Superior temporal gyrus (tissue), 1 donor: Measurements from ENCODE around the gene IL31.
"Not testable (repeated sequence)": the region's sequence is repeated elsewhere in the genome, so short reads cannot be mapped to it uniquely, and the experiment has no call there.

Source experiments
- DNase-seq: peaks from one replicate; pipeline ENCODE4 v3.0.0-alpha.2; 2016; ENCODE audit errors: extremely low spot score

The IL31 gene

GRCh38 chr12:122174155-122174845, at the start of gene IL31:
IL31 (minus strand) TSS chr12:122174221; CDS start chr12:122174172, 49 bp downstream.
- DNase-seq, result no peak

DNA sequence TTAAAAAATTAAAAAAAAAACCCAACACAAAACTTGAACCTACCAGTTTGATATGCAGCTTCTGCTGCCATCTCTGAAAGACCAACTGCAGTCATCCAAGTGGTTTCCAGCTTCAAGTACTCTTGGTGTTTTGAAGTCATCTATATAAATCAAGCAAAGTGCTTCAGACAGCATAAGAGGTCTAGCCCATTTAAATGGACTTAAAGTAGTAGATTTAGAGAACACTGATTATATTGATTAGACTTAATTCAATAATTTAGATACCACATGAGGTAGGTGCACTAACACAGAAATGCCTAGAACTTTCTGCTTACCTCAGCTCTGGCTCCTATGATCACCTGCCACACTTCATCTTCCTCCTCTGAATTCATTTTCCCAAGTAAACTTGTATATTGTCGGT, 42.4 kb upstream of the IL31 start:
- DNase-seq, result no peak

DNA sequence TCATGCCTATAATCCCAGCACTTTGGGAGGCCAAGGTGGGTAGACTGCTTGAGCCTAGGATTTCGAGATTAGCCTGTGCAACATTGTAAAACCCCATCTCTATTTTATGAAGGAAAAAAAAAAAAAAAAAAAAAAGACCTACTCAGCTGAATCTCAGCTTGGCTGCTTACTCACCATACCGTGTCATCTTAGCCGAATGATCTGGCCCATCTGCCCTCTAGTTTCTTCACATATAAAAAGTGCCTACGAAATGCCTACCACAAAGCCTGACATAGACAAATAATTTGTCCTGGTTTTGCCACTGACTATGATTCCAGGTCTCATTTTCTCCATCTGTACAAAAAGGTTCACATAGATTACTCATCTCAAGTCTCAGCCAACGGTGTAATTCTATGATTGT, 41.8 kb upstream of the IL31 start:
- no peak for DNase-seq

GRCh38 chr12:122208073-122208820, 34.2 kb upstream of the IL31 start:
- no peak for DNase-seq

GRCh38 chr12:122207391-122207790, 33.4 kb upstream of the IL31 start:
- no peak for DNase-seq

GRCh38 chr12:122206976-122207375, 33.0 kb upstream of the IL31 start:
- no peak for DNase-seq

- DNase-seq, result no peak
Measured at GRCh38 chr12:122206111-122206881, 32.3 kb upstream of the IL31 start.

DNA sequence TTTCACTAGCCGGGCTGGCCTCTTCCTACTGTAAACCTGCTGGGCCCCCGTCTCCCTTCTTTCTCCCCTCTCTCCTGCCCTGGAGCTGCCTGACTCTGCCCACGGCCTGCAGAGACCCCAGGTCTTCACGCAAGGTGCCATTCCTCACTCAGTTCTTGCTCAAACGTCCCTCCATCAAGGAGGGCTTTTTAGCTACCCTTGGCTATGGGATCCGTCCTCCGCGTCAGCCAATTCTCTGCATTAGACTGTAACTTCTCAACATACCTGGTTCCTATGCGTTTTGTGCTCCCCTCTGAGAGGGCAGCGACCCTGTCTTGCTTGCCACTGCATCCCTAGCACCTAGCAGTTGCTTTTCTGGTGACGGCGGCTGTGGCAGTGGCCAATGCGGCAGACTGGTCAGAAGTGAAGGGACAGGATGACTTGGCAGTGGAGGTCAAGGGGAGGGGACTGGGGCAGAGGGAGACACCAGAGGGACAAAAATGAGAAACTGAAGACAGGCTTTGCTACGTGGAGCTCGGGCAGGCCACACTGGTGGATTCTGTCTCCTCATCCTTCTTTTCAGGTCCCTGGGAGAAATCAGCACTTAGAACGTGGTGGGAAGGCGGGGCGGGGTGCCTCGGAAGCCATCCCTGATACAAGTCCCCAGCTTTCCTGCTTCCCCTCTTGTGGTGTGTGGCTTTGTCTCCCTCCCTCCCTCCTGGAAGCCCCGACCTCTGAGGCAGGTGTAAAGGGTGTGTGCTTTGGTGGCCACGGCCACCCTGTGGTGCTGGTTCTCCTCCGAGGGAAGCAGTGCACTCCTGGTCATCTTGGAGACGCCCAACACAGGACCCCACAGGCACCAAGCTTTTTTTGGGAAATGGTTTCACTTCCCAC, 31.3 kb upstream of the IL31 start:
- DNase-seq, result no peak

DNA sequence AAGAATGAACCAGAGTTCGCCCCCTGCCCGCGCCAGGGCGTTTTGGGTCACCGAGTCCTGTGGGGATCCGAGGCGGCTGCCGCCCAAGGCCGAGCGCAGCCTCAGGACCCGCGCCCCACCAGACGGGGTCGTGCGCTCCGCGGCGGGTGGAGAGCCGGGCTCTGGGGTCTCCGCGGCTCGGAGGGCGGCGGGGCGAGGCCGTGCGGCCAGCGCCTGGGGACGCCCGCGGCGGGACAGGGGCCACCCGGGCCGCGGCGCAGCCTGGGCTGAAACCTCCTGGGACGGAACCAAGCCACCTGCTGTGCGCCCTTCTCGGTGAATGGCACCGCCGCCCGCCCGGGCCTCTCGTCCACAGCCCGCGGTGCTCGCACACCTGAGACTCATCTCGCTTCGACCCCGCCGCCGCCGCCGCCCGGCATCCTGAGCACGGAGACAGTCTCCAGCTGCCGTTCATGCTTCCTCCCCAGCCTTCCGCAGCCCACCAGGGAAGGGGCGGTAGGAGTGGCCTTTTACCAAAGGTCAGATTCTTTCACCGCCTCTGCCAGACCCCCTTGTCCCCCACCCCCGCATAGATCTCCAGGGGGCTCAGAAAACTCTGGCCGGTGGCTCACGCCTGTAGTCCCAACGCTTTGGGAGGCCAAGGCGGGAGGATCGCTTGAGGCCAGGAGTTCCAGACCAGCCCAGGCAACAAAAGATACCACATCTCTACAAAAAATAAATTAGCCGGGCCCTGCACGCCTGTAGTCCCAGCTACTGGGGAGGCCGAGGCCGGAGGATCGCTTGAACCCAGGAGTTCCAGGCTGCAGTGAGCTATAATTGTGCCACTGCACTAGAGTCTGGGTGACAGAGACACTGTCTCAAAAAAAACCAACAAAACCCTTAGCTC, 30.4 kb upstream of the IL31 start:
- DNase-seq, result no peak

DNA sequence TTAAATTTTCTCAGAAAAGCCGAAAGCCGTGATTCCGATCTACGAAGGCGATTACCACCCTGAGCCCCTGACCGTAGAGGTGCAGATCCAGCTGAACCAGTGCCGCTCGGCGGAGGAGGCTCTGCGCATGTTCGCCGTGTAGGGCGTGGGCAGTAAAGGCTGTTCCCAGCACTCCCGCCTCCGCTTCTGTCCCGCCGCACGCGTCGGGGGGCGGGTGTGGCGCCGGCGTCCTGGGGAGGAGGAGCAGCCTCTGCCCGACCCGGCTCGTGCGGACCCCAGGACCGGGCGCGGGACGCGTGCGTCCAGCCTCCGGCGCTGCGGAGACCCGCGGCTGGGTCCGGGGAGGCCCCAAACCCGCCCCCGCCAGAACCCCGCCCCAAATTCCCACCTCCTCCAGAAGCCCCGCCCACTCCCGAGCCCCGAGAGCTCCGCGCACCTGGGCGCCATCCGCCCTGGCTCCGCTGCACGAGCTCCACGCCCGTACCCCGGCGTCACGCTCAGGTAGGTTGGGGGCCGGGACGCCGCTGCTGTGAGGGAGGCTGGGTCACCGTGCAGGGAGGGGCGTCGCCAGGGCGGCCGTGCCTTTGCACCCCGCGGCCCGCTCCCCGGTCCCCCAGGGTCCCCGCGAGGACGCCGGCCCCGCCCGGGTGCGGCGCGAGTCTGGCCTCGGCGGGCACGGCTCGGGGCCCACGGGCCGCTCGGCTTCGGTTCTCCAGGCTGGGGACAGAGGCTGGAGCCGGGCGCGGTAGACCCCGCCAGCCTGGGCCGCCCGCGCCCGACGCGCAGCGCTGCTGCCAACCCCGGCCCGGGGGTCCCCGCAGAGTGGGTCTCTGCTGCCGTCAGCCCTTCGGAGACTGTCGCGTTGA, 29.5 kb upstream of the IL31 start, which contains the start of gene B3GNT4:
TSS of gene B3GNT4 (plus strand) at position 409 of the 866 bp plus-strand sequence. CDS start 910 bp downstream, outside the sequence.
- peak; percentile 21 for DNase-seq

DNA sequence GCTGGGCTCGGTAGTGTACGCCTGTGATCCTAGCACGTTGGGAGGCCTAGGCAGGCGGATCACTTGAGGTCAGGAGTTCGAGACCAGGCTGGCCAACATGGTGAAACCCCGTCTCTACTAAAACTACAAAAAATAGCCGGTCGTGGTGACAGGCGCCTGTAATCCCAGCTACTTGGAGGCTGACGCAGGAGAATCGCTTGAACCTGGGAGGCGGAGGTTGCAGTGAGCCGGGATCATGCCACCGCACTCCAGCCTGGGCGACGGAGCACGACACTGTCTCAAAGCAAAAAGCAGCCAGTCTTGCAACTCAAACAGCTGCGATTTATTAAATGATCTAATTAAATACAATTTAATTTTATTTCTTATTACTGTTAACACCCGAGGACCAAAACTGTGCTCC, 28.8 kb upstream of the IL31 start:
- not testable (repeated sequence) for DNase-seq

DNA sequence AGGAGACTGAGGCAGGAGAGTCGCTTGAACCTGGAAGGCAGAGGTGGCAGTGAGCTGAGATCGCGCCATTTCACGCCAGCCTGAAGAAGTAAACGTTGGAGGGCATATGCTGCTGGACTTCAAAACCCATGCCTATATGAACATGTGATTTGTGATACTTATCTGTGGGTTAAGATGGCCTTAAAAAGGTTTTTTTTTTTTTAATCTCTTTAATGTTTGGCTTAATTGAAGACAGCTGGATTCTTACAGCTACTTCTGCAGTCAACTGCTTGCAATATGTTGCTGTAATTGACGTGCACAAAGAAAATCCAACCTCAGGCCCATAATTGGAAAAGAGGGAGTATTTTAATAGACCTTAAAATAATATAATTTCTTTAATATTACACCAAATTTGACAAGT, 28.0 kb upstream of the IL31 start:
- DNase-seq, result no peak

DNA sequence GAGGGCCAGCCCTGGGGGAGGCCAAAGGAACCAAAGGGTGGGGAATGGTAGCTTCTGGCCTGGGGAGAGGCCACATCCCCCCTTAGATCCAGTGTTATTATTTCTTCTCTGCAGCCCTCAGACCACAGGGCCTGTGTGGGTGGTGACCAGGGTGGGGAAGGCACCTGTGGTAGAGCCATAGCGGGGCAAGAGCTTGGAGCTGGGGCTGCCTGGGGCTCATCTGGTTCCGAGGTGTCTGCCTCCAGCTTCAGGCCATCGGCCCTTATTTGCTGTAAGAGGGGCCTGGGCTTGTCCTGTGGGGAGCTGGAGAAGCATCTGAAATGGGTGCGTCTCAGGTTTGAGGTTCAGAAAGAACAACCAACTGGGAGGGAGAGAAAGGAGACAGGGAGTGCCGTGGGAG, 27.4 kb upstream of the IL31 start:
- DNase-seq, result no peak

DNA sequence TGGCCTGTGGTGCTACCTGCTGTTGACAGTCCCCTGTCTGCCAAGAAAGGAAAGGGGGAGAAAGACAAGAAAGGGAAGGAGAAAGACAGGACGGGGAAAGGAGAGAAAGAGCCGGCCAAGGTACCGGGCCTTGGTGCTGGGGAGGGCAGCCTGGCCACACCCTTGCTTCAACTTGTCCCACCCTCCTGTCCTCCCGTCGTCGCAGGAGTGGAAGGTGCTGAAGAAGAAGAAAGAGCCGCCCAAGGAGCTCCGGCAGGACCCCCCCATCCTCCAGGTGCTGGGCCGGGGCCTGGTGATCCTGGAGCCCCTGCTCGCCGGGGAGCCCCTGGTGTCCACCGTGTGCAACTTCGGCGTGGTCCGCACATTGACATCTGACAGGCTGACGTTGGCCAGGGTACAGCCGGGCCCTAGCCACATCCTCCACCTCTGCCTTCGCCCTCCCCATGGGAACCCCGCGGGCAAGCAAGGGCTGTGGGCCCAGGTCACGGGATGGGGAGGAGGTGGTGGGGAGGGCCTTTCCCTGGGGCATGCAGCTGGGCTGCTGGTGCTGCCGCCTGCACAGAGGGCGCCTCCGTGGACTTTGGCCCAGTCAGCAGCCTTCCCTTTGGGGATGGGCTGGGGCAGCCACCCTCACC, 26.6 kb upstream of the IL31 start:
- no peak for DNase-seq

GRCh38 chr12:122199484-122200355, 25.7 kb upstream of the IL31 start:
- DNase-seq, result no peak

GRCh38 chr12:122197612-122197966, 23.6 kb upstream of the IL31 start:
- no peak for DNase-seq

GRCh38 chr12:122195405-122195804, 21.4 kb upstream of the IL31 start:
- no peak for DNase-seq

GRCh38 chr12:122194804-122195203, 20.8 kb upstream of the IL31 start:
- DNase-seq, result no peak
